ENCODE results near the gene RAB33A. TPM values are rescaled to one million over a fixed set of nuclear protein-coding genes. Genes with fewer than 3 reads are reported as not detected.

RAB33A gene
- total RNA-seq, 2 experiments from 2014 or later, result 24.0 to 24.7 TPM

Other genes with a start within 250 kb of the RAB33A start
- 1 to 10 TPM; 8.3 to 8.5 TPM for gene BCORL1, start 189.3 kb upstream of the RAB33A start, total RNA-seq
- 10 to 100 TPM; 23.9 to 27.5 TPM for gene ELF4, start 61.5 kb upstream of the RAB33A start, total RNA-seq
- 10 to 100 TPM; 48.8 to 61.7 TPM for gene AIFM1, start 6.1 kb upstream of the RAB33A start, total RNA-seq
- 1 to 10 TPM; 5.9 to 8.6 TPM for gene ZNF280C, start 96.9 kb downstream of the RAB33A start, total RNA-seq
- gene SLC25A14, start 168.0 kb downstream of the RAB33A start, total RNA-seq, result 10 to 100 TPM in 1 of 2 experiments, 1 to 10 TPM in 1; 9.6 to 11.0 TPM
- not detected for gene GPR119, start 213.7 kb downstream of the RAB33A start, total RNA-seq
- 10 to 100 TPM; 25.4 to 26.8 TPM for gene RBMX2, start 230.0 kb downstream of the RAB33A start, total RNA-seq

Measured in activated CD4-positive, alpha-beta T cell treated with anti-CD3 and anti-CD28 coated beads for 36 hours (primary cell).